GM10248 (cell line): ENCODE measurements around the gene DOLPP1.

ENCODE experiments used
- CTCF ChIA-PET: fragments of 300-600 bp; sonication (Branson Sonifier 250); formaldehyde crosslinking; extraction: SDS; loops from one replicate; lab custom pipeline; 2021; ENCODE audit warnings: antibody characterized with exemption; lab: Yijun Ruan, JAX
- POLR2A ChIA-PET: fragments of 350-650 bp; sonication (Branson Sonifier 250); formaldehyde crosslinking; extraction: SDS; loops from one replicate; lab custom pipeline; 2020; ENCODE audit warnings: antibody characterized with exemption; lab: Yijun Ruan, JAX
- DNase-seq: peaks from one replicate; pipeline ENCODE4 v3.0.0; 2012; ENCODE audit errors: extremely low spot score
- CTCF ChIP-seq: IDR thresholded peaks from 2 replicates; pipeline ENCODE4 v1.5.1; 2012; ENCODE audit warnings: mild to moderate bottlenecking, low read depth; ENCODE audit errors: extremely low read depth, missing control alignments, control extremely low read depth

DOLPP1 gene

DNA sequence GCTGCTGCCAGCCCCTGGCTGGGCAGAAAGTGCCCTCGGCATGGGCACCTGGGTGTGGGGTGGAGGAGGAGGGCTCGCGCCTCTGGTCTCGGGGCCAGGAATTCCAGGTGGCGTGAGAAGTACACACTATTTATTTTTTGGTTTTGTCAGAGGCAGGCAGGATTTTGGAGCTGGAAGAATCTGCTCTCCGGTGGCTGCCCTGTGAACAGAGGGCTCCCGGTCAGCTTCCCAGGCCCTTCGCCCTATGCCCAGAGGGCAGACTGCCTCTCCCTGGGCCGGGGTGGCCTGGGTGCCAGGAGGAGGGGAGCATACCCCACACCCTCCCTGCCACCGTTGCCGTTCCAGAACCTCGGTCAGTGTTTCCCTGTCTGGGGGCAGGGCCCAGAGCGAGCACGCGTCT is 8.3 kb downstream of the DOLPP1 start:
- POLR2A ChIA-PET, result no interaction called here
- CTCF ChIA-PET, result no interaction called here
- DNase-seq, result no peak
- no peak for TF ChIP-seq CTCF

GRCh38 chr9:129093602-129094386 is 12.9 kb downstream of the DOLPP1 start:
- CTCF ChIA-PET, result interaction anchor here (1.6 kb wide), 1 partner anchor 13 kb away, joined by 4 read pairs; the partner anchor contains the start of gene DOLPP1
- POLR2A ChIA-PET, result no interaction called here
- no peak for TF ChIP-seq CTCF

DNA sequence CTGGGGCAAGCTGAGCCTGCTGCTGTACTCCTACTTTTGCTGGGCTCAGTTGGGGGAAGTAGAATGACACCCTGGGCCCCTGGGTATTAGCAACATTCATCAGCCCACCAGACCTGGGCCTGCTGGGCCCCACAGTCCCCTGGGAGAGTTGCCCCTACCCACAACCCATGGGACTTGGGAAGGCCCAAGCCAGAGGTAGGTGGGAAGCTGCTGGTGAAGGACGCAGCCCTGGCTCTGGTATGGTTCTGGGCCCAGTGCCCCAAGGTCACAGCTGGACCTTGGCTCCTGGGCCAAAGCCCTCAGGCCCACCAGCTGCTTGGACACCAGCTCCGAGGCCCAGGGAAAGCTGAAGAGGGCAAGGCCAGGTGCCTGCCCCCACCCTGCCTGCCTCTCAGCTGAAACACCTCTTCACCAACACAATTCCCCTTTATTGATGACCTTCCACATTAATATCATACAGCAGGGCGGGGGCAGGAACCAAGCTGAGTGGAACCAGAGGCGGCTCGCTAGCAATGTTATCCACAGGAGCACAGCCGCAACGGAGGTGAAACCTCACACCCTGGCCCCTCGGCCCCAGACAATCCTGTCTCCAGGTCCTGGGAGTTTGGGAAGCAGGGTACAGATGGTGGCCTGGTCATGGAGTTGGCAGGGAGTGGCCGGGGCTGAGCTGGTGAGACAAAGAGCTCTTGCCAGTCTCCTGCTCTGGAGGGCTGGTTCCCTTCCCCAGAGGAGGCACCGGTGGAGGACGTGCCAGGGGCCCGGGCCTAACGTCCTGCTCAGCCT is 13.7 kb downstream of the DOLPP1 start:
- ChIA-PET POLR2A (no interaction called here), CTCF (interaction anchor here (0.9 to 1.9 kb wide), 4 partner anchors 12 to 277 kb away, joined by 3 to 5 read pairs (median 4); partner anchors contain the start of genes DOLPP1 and ENDOG)
- no peak for DNase-seq
- no peak for TF ChIP-seq CTCF

More at GRCh38 chr9:129093602-129094386, 12.9 kb downstream of the DOLPP1 start:
- DNase-seq, result no peak

GRCh38 chr9:129095170-129095667 is 14.3 kb downstream of the DOLPP1 start:
- DNase-seq, result no peak
- no peak for TF ChIP-seq CTCF
- CTCF ChIA-PET, result interaction anchor here (0.9 to 1.9 kb wide), 4 partner anchors 11 to 277 kb away, joined by 3 to 5 read pairs (median 4); partner anchors contain the start of genes DOLPP1 and ENDOG
- POLR2A ChIA-PET, result no interaction called here

DNA sequence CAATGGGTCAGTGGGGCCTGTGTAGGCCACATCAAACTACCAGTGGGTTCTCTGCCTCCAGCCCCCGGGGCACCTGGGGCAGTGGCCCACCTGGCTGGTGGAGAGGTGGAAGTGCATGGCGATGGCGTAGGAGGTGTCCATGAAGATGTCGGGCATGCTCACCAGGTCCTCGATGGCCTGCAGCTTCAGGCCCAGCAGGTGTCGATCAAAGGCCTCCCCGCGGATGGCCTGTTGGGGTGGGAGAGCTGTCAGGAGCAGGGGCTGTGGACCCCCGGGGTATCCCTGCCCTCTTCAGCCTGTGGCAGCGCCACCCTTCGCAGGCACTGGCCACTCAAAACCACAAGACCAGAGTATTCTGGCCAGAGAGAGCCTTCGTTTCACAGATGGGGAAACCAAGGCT is 15.0 kb downstream of the DOLPP1 start:
- ChIA-PET CTCF (interaction anchor here (1.1 to 1.9 kb wide), 2 partner anchors 10 to 43 kb away, joined by 4 to 5 read pairs; no protein-coding TSS in a partner anchor), POLR2A (no interaction called here)
- DNase-seq, result no peak
- no peak for TF ChIP-seq CTCF
